ENCODE results near the gene AMY1A. TPM values are rescaled to one million over a fixed set of nuclear protein-coding genes. Genes with fewer than 3 reads are reported as not detected.
"Not testable (repeated sequence)": the region's sequence is repeated elsewhere in the genome, so short reads cannot be mapped to it uniquely, and the experiment has no call there.

AMY1A gene
- under 1 TPM in 2 of 8 experiments, not detected in 6; 0.13 to 0.33 TPM for total RNA-seq

DNA sequence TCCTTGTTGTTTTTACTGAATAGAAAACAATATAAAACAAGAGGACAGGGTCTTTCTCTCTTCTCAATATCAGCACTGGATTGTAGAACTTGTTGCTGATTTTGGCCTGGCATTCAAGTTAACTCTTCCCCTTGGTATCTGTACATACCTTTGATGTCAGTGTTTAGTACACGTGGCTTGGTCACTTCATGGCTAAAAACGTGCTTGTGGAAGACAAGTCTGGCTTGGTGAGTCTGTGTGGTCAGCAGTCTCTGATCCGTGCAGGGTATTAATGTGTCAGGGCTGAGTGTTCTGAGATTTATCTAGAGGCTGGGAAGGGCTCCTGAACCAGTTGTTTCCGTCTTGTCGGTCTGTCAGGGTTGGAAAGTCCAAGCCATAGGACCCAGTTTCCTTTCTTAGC, at the start of gene AMY1A:
TSS of gene AMY1A (plus strand) at position 301 of the 400 bp plus-strand sequence. CDS start 571 bp downstream, outside the sequence.
- WGBS, 10 experiments, result no CpG with 5 or more reads among the region's 5 CpGs
- H3K4me3 ChIP-seq; in situ Hi-C loops (cut with MboI; ENCODE audit: low pct_unique_long_range_greater_than_20kb in 2 of 9, low sequenced_read_pairs in 9 of 9, unreplicated experiment in 9 of 9); H3K4me1 ChIP-seq (replicated peaks in 1 of 2); ATAC-seq (replicated peaks in 6 of 8); H3K27ac ChIP-seq: not testable (repeated sequence)

DNA sequence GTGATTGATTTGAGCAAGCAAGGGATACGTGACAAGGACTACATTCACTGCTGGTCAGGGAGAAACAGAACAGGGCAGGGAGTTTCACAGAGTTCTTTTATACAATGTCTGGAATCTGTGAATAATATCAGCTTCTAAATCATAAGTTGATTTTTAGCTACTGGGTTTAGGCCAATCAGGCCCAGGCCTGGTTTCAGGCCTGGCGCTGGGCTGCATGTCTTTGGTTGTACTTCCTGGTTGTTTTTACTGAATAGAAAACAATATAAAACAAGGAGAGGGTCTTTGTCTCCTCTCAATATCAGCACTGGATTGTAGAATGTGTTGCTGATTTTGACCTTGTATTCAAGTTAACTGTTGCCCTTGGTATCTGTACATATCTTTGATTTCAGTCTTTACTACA, 39.2 kb upstream of the AMY1A start:
- no peak for ATAC-seq (replicated peaks in 6 of 8)
- in situ Hi-C loops (cut with MboI; ENCODE audit: low pct_unique_long_range_greater_than_20kb in 2 of 9, low sequenced_read_pairs in 9 of 9, unreplicated experiment in 9 of 9), result no loop called here
- no peaks in the 10 kb centered on the region for H3K4me1 ChIP-seq (replicated peaks in 1 of 2)
- 43 to 100% (median 88%) methylated on average over 1 to 2 of the region's 2 CpGs; no CpG with 5 or more reads in 2 of the 10 experiments for WGBS, 10 experiments
- no peak overlapping the region for H3K27ac ChIP-seq
- no peak overlapping the region for H3K4me3 ChIP-seq

DNA sequence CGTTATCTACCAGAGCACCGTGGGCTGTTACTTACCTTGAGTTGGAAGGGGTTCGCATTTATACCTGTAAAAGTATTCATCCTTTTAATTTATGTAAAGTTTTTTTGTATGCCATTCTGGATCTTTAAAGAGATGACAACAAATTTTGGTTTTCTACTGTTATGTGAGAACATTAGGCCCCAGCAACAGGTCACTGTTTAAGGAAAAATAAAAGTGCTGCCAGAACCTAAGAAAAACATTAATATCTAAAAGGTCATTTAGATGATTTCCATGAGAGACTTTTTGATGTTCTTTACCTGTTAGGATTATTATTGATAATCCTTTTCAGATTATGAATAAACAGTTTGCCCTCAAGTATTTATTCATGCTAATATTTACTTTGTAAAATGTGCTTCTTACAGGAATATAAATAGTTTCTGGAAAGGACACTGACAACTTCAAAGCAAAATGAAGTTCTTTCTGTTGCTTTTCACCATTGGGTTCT, 38.5 kb upstream of the AMY1A start, which contains the start of gene AMY2A:
TSS of gene AMY2A (plus strand) at position 434 of the 484 bp plus-strand sequence. CDS start at position 448, 14 bp downstream.
- in situ Hi-C loops (cut with MboI; ENCODE audit: low pct_unique_long_range_greater_than_20kb in 2 of 9, low sequenced_read_pairs in 9 of 9, unreplicated experiment in 9 of 9); H3K27ac ChIP-seq; H3K4me3 ChIP-seq; H3K4me1 ChIP-seq (replicated peaks in 1 of 2); ATAC-seq (replicated peaks in 6 of 8): not testable (repeated sequence)
- 59 to 100% (median 93%) methylated on average over 1 to 3 of the region's 3 CpGs; no CpG with 5 or more reads in 1 of the 10 experiments for WGBS, 10 experiments

DNA sequence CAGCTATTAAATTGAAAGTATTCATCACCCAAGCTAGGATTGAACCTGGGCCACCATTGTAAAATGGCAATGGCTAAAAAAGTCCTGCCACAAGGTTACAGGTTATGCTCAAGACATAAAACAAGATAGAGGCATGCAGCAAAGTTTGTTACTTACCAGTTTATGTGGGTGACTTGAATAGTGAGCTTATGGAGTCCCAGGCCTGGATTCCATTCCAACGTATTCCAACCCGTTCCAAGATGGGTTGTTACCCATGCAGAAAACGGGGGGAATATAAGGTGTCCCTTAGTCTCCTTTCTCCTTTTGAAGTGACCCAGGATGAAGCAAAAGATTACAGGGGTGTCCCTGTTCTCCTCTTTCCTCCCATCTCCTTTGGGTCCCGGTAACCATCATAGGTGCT, 28.1 kb upstream of the AMY1A start:
- H3K27ac ChIP-seq; ATAC-seq (replicated peaks in 6 of 8); H3K4me1 ChIP-seq (replicated peaks in 1 of 2); in situ Hi-C loops (cut with MboI; ENCODE audit: low pct_unique_long_range_greater_than_20kb in 2 of 9, low sequenced_read_pairs in 9 of 9, unreplicated experiment in 9 of 9); H3K4me3 ChIP-seq: not testable (repeated sequence)
- WGBS, 10 experiments, result no CpG with 5 or more reads among the region's 4 CpGs

DNA sequence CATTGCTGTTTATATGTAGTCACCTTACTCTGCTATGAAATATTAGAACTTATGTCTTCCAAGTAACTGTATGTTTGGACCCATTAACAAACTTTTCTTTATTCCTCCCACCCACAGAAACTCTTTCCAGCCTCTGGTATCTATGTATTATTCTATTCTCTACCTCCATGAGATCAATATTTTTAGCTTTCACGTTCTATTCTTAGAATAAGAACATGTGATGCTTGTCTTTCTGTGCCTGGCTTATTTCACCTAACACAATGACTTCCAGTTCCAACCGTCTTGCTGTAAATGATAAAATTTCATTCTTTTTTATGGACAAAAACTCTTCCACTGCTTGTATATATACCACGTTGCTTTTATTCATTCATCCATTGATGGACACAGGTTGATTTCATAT, 14.4 kb upstream of the AMY1A start:
- H3K4me1 ChIP-seq (replicated peaks in 1 of 2); ATAC-seq (replicated peaks in 6 of 8); H3K27ac ChIP-seq; H3K4me3 ChIP-seq; in situ Hi-C loops (cut with MboI; ENCODE audit: low pct_unique_long_range_greater_than_20kb in 2 of 9, low sequenced_read_pairs in 9 of 9, unreplicated experiment in 9 of 9): not testable (repeated sequence)
- WGBS, 10 experiments, result no CpG with 5 or more reads among the region's 3 CpGs

DNA sequence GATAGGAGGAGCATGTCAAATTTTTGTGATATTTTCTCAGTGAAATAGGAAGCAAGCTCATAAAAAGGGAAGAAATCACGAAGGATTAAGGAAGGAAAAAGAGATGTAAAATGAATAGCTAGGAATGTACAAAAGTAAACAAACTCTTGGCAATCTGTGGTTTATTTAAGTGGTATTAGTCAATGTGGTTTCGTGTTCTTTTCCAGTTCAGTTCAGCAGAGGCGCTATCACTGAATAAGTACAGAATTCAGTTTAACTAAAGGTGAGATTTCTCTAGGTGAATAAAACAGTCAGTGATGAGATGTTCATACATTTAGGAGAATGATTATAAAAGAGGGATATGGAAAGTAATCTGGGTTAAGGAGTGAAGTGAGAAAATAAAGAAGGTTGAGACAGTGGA, 11.7 kb upstream of the AMY1A start:
- H3K4me1 ChIP-seq (replicated peaks in 1 of 2); H3K27ac ChIP-seq; ATAC-seq (replicated peaks in 6 of 8); H3K4me3 ChIP-seq; in situ Hi-C loops (cut with MboI; ENCODE audit: low pct_unique_long_range_greater_than_20kb in 2 of 9, low sequenced_read_pairs in 9 of 9, unreplicated experiment in 9 of 9): not testable (repeated sequence)
- WGBS, 10 experiments, result no CpG with 5 or more reads among the region's 3 CpGs

DNA sequence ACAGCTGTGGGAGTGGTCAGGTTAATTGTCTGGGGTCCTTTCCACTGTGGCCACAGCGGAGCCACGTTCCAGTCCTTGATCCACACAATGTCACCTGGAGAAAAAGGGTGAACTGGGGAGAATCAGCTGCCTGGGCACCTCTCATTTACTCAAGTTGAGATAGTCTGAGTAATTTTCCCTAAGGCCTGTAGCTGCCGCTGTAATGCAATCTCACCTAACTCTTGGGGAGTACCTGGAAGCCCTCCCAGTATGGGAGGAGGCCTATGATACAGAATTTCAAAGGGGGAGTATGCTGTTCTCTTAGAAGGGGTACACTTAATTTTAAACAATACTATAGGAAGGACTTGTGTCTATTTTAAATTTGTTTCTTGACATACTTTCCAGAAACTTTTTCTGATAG, 5.3 kb upstream of the AMY1A start:
- WGBS, 10 experiments, result no CpG with 5 or more reads among the region's 3 CpGs
- H3K4me3 ChIP-seq; ATAC-seq (replicated peaks in 6 of 8): not testable (repeated sequence)

DNA sequence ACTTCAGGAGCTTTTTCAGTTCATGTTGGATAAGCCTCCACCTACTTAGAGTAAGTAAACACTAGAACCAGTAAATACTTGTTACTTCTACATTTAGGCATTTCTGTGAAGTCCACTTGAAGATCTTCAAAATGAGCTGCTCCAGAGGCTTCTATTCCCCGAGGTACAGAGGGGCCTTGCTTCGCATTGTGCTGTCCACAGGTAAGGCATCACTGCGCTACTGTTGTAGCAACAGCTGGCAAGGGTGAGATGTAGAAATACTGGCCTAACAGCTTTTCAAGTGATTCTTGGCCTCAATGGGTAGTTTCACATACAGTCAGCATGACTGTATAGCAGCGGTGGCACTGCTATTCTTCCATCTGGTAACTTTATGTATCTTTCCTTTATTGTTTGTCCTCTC, 4.7 kb upstream of the AMY1A start:
- WGBS, 10 experiments, result no CpG with 5 or more reads among the region's 4 CpGs
- ATAC-seq (replicated peaks in 6 of 8); in situ Hi-C loops (cut with MboI; ENCODE audit: low pct_unique_long_range_greater_than_20kb in 2 of 9, low sequenced_read_pairs in 9 of 9, unreplicated experiment in 9 of 9); H3K4me1 ChIP-seq (replicated peaks in 1 of 2); H3K27ac ChIP-seq; H3K4me3 ChIP-seq: not testable (repeated sequence)

More for the DNA sequence above, 5.3 kb upstream of the AMY1A start:
- H3K27ac ChIP-seq; H3K4me1 ChIP-seq (replicated peaks in 1 of 2); in situ Hi-C loops (cut with MboI; ENCODE audit: low pct_unique_long_range_greater_than_20kb in 2 of 9, low sequenced_read_pairs in 9 of 9, unreplicated experiment in 9 of 9): not testable (repeated sequence)

DNA sequence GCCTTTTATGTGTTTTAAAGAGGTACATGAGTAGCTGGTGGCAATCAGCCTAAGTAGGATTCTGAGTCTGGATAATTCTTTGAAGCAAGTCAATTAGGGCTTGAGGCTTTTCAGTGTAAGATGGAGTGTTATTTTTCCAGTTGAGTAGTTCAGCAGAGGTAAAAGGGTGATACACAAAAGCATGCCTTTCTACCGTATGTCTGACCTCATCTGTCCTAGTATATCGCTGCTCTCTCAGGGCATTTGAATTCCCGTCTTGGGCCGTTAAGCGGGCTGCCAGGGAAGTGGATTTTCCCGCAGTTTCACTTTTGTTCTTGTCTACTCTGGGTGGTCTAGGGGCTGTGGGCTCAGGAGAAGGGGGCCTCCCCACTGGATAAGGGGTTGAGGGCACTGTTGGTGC, 1.4 kb upstream of the AMY1A start:
- H3K4me3 ChIP-seq; H3K27ac ChIP-seq; in situ Hi-C loops (cut with MboI; ENCODE audit: low pct_unique_long_range_greater_than_20kb in 2 of 9, low sequenced_read_pairs in 9 of 9, unreplicated experiment in 9 of 9); H3K4me1 ChIP-seq (replicated peaks in 1 of 2): not testable (repeated sequence)
- ATAC-seq (replicated peaks in 6 of 8), result peak in 4 of 8 experiments; percentile 39 to 86 (median 75)
- WGBS, 10 experiments, result no CpG with 5 or more reads among the region's 6 CpGs

DNA sequence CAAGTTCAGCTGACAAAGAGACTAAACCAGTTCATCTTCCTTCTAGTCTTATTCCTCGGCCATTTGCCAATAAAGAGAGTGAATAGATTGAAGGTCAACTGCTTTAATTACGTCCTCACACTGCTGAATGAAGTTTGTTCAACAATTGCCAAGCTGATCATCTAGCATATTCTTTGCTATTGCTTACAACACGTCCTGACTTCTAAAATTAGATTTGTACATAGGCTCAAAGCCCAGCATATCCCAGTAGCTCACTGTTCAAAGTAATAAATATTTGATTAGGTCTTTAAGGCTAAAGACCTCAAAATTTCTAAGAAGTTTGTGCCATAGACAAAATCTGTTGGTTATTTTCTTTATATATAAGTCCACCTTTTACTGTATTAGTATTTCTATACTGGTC, 20.8 kb downstream of the AMY1A start:
- in situ Hi-C loops (cut with MboI; ENCODE audit: low pct_unique_long_range_greater_than_20kb in 2 of 9, low sequenced_read_pairs in 9 of 9, unreplicated experiment in 9 of 9); ATAC-seq (replicated peaks in 6 of 8); H3K4me1 ChIP-seq (replicated peaks in 1 of 2); H3K4me3 ChIP-seq; H3K27ac ChIP-seq: not testable (repeated sequence)
- no CpG with 5 or more reads among the region's 3 CpGs for WGBS, 10 experiments

DNA sequence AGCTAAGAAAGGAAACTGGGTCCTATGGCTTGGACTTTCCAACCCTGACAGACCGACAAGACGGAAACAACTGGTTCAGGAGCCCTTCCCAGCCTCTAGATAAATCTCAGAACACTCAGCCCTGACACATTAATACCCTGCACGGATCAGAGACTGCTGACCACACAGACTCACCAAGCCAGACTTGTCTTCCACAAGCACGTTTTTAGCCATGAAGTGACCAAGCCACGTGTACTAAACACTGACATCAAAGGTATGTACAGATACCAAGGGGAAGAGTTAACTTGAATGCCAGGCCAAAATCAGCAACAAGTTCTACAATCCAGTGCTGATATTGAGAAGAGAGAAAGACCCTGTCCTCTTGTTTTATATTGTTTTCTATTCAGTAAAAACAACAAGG, 40.5 kb downstream of the AMY1A start, which contains the start of gene AMY1B:
TSS of gene AMY1B (minus strand) at position 101 of the 400 bp plus-strand sequence. CDS start 571 bp downstream, outside the sequence.
- ATAC-seq (replicated peaks in 6 of 8); H3K4me3 ChIP-seq; H3K27ac ChIP-seq; H3K4me1 ChIP-seq (replicated peaks in 1 of 2); in situ Hi-C loops (cut with MboI; ENCODE audit: low pct_unique_long_range_greater_than_20kb in 2 of 9, low sequenced_read_pairs in 9 of 9, unreplicated experiment in 9 of 9): not testable (repeated sequence)
- no CpG with 5 or more reads among the region's 5 CpGs for WGBS, 10 experiments

DNA sequence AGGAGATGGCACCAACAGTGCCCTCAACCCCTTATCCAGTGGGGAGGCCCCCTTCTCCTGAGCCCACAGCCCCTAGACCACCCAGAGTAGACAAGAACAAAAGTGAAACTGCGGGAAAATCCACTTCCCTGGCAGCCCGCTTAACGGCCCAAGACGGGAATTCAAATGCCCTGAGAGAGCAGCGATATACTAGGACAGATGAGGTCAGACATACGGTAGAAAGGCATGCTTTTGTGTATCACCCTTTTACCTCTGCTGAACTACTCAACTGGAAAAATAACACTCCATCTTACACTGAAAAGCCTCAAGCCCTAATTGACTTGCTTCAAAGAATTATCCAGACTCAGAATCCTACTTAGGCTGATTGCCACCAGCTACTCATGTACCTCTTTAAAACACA, 41.9 kb downstream of the AMY1A start:
- H3K27ac ChIP-seq; H3K4me3 ChIP-seq; in situ Hi-C loops (cut with MboI; ENCODE audit: low pct_unique_long_range_greater_than_20kb in 2 of 9, low sequenced_read_pairs in 9 of 9, unreplicated experiment in 9 of 9); H3K4me1 ChIP-seq (replicated peaks in 1 of 2): not testable (repeated sequence)
- peak in 4 of 8 experiments; percentile 19 to 86 (median 72) for ATAC-seq (replicated peaks in 6 of 8)
- no CpG with 5 or more reads among the region's 6 CpGs for WGBS, 10 experiments

DNA sequence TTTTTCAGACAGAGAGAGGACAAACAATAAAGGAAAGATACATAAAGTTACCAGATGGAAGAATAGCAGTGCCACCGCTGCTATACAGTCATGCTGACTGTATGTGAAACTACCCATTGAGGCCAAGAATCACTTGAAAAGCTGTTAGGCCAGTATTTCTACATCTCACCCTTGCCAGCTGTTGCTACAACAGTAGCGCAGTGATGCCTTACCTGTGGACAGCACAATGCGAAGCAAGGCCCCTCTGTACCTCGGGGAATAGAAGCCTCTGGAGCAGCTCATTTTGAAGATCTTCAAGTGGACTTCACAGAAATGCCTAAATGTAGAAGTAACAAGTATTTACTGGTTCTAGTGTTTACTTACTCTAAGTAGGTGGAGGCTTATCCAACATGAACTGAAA, 45.1 kb downstream of the AMY1A start:
- in situ Hi-C loops (cut with MboI; ENCODE audit: low pct_unique_long_range_greater_than_20kb in 2 of 9, low sequenced_read_pairs in 9 of 9, unreplicated experiment in 9 of 9); H3K27ac ChIP-seq; H3K4me1 ChIP-seq (replicated peaks in 1 of 2); H3K4me3 ChIP-seq; ATAC-seq (replicated peaks in 6 of 8): not testable (repeated sequence)
- WGBS, 10 experiments, result no CpG with 5 or more reads among the region's 4 CpGs

DNA sequence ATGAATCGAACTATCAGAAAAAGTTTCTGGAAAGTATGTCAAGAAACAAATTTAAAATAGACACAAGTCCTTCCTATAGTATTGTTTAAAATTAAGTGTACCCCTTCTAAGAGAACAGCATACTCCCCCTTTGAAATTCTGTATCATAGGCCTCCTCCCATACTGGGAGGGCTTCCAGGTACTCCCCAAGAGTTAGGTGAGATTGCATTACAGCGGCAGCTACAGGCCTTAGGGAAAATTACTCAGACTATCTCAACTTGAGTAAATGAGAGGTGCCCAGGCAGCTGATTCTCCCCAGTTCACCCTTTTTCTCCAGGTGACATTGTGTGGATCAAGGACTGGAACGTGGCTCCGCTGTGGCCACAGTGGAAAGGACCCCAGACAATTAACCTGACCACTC, 45.7 kb downstream of the AMY1A start:
- in situ Hi-C loops (cut with MboI; ENCODE audit: low pct_unique_long_range_greater_than_20kb in 2 of 9, low sequenced_read_pairs in 9 of 9, unreplicated experiment in 9 of 9), result not testable (repeated sequence)
- no CpG with 5 or more reads among the region's 4 CpGs for WGBS, 10 experiments

More for the DNA sequence above, 45.7 kb downstream of the AMY1A start:
- not testable (repeated sequence) for H3K4me3 ChIP-seq; ATAC-seq (replicated peaks in 6 of 8); H3K4me1 ChIP-seq (replicated peaks in 1 of 2); H3K27ac ChIP-seq
